ENCODE results near the gene DDB1.

GRCh38 chr11:61303725-61304124 lies 29.2 kb downstream of the DDB1 start:
- TF ChIP-seq, protein P1, sequence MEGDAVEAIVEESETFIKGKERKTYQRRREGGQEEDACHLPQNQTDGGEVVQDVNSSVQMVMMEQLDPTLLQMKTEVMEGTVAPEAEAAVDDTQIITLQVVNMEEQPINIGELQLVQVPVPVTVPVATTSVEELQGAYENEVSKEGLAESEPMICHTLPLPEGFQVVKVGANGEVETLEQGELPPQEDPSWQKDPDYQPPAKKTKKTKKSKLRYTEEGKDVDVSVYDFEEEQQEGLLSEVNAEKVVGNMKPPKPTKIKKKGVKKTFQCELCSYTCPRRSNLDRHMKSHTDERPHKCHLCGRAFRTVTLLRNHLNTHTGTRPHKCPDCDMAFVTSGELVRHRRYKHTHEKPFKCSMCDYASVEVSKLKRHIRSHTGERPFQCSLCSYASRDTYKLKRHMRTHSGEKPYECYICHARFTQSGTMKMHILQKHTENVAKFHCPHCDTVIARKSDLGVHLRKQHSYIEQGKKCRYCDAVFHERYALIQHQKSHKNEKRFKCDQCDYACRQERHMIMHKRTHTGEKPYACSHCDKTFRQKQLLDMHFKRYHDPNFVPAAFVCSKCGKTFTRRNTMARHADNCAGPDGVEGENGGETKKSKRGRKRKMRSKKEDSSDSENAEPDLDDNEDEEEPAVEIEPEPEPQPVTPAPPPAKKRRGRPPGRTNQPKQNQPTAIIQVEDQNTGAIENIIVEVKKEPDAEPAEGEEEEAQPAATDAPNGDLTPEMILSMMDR (conservative IDR thresholded peaks at IDR 0.05; ENCODE audit: low read depth, low read length): no peak
- no peak for TF ChIP-seq EZH2phosphoT487 (IDR thresholded peaks at IDR 0.05; ENCODE audit: borderline replicate concordance, low read length)
- TF ChIP-seq EZH2 (IDR thresholded peaks at IDR 0.05; ENCODE audit: low read length, unreplicated experiment): no peak
